Central memory CD4-positive, alpha-beta T cell (primary cell): ENCODE data around the gene HMG20B.

ENCODE experiments used
- DNase-seq: peaks from one replicate; pipeline ENCODE4 v3.0.0; 2022

HMG20B gene

DNA sequence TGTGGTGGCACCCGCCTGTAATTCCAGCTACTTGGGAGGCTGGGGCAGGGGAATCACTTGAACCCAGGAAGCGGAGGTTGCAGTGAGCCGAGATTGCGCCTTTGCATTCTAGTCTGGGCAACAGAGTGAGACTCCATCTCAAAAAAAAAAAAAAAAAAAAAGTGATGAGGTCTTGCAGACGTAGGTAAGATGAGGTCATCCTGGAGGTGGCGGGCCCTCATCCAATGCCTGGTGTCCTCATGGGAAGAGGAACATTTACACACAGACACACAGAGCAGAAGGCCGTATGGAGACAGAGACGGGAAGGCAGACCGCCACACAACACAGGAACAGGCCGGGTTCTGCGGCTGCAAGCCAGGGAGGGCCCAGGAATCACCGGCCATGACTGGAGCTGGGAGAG, 49.5 kb downstream of the HMG20B start:
- no peak for DNase-seq

- no peak for DNase-seq
Observed at GRCh38 chr19:3623716-3624115, 51.0 kb downstream of the HMG20B start.

DNA sequence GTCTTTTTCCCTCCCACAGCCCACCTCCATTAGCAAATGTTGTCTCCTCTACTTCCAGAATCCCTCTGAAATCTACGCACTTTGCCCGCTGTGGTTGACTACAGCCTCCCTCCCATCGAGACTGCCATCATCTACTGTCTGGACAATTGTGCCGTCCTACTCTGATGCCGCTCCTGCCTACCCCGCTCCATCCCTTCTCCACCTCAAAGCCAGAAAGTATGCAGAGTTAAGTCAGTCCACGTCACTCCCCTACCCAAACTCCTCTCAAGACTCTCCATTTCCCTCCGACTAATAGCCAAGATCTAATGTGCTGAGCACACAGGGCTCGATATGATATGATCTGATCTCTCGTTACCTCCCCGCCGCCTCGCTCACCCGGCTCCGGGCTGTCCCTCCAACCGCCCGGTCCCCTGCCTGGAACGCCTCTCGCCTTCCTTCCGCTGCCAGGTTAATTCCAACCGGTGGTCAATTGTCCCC, 53.3 kb downstream of the HMG20B start:
- DNase-seq: no peak

- DNase-seq: peak; percentile 98
Observed at GRCh38 chr19:3626473-3627350, 54.0 kb downstream of the HMG20B start, which contains the start of gene CACTIN. Gene CACTIN (minus strand): TSS chr19:3626790. CDS start chr19:3626762, 28 bp downstream.

GRCh38 chr19:3627351-3627723, 54.6 kb downstream of the HMG20B start:
- no peak for DNase-seq
